ENCODE measurements around the gene MR1.

MR1 gene

DNA sequence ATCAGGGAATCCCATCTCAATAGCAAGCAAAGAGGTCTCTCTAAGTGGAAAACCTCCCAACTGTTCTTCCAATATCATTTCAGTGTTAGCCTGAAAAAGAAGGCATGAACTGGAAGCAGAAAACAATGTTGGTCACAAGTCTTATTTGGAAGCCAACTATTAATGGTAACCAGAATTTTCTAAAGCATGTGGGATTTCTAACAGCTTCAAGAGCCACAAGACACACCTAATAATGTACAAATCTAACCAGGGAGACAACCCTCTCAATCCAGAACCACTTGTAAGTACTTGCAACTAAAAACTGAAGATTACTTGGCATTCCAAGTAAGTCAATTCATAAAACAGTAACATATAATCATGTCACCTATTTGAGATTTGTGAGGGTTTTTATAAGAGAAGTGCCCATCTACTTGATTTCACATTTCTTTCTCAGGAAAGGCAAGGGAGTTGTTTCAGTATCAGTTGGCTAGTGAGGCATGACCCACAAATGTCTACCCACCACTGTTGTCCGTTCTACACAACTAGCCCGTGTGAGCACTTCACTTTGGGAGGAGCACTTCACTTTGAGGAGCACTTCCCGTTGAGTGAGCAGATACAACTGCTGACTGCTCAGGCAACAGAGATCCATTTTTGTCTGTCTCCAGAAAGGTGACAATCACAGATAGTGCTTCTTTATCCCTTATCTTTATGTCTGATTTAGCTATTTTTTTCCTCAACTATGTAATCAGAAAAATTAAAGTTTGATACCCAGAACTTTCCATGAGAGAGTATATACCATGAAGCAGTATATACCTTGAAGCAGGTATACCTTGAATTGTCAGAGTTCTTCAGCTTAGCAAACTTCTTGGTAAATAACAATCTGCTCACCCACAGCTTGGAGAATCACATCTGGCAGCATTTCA is 22.2 kb upstream of the MR1 start:
- no peaks in the 10 kb centered on the region for H3K27me3 ChIP-seq (ENCODE audit: insufficient read depth, insufficient read length)
- peaks cover 10% of the 10 kb centered on the region for H3K36me3 ChIP-seq (ENCODE audit: insufficient read depth, insufficient read length, low read length)
- no peaks in the 10 kb centered on the region for H3K9me3 ChIP-seq (ENCODE audit: insufficient read depth, low read length)
- no peak for TF ChIP-seq YY1 (IDR thresholded peaks at IDR 0.05; ENCODE audit: insufficient read depth, insufficient read length)
- TF ChIP-seq SUZ12 (IDR thresholded peaks at IDR 0.05; ENCODE audit: extremely low read depth, insufficient read depth, insufficient read length), result no peak
- no peak for DNase-seq (ENCODE audit: low read depth, low spot score)
- H3K9ac ChIP-seq (ENCODE audit: insufficient read length, low read depth), result no peak overlapping the region
- H3K4me1 ChIP-seq (ENCODE audit: insufficient read depth, insufficient read length), result no peaks in the 10 kb centered on the region
- H3K4me3 ChIP-seq (ENCODE audit: insufficient read length, low read depth), result no peak overlapping the region

DNA sequence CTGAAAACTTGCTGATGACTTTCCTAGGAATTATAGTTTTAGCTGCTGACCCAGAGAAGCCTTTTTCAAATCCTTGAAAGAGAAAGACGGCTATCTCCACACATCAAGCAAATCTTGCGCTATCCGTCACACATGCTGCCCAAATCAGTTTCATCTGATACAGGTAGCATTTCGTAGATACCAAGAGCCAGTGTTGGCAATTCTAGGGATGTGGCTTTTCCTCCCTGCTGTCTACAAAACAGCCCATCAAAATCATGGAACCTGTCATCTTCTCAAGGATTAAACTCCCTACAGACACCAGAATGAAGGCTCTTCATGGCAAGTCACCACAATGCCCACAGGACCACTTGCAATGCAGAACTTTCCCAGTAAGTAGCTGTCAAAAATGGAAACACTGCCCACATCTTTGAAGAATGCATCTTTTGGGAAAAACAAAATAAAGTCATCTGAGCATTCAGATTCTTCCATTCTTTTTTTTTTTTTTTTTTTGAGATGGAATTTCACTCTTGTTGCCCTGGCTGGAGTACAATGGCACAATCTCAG is 21.5 kb upstream of the MR1 start:
- no peaks in the 10 kb centered on the region for H3K4me1 ChIP-seq (ENCODE audit: insufficient read depth, insufficient read length)
- no peaks in the 10 kb centered on the region for H3K9me3 ChIP-seq (ENCODE audit: insufficient read depth, low read length)
- H3K9ac ChIP-seq (ENCODE audit: insufficient read length, low read depth), result no peak overlapping the region
- H3K36me3 ChIP-seq (ENCODE audit: insufficient read depth, insufficient read length, low read length), result peaks cover 11% of the 10 kb centered on the region
- H3K4me3 ChIP-seq (ENCODE audit: insufficient read length, low read depth), result no peak overlapping the region
- H3K27me3 ChIP-seq (ENCODE audit: insufficient read depth, insufficient read length), result no peaks in the 10 kb centered on the region
- DNase-seq (ENCODE audit: low read depth, low spot score), result no peak
- TF ChIP-seq SUZ12 (IDR thresholded peaks at IDR 0.05; ENCODE audit: extremely low read depth, insufficient read depth, insufficient read length), result no peak
- TF ChIP-seq YY1 (IDR thresholded peaks at IDR 0.05; ENCODE audit: insufficient read depth, insufficient read length), result no peak
- TF ChIP-seq ZNF274 (IDR thresholded peaks at IDR 0.05; ENCODE audit: low read depth, low read length), result no peak

DNA sequence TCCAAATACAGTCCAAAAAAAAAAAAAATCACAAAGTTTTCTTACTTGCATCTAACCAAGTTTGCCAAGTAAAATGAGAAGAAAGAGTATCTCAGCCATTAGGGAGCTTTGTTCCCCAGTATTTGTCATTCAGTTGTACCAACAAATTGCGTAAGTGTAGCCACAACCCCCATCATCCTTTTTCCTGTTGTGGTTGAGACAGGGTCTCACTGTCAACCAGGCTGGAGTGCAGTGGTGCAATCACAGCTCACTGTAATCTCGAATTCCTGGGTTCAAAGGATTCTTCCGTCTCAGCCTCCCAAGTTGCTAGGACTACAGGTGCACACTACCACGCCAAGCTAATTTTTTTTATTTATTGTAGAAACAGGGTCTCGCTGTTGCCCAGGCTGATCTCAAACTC is 20.6 kb upstream of the MR1 start:
- TF ChIP-seq YY1 (IDR thresholded peaks at IDR 0.05; ENCODE audit: insufficient read depth, insufficient read length), result no peak
- no peak for TF ChIP-seq ZNF274 (IDR thresholded peaks at IDR 0.05; ENCODE audit: low read depth, low read length)
- TF ChIP-seq SUZ12 (IDR thresholded peaks at IDR 0.05; ENCODE audit: extremely low read depth, insufficient read depth, insufficient read length), result no peak
- no peaks in the 10 kb centered on the region for H3K27me3 ChIP-seq (ENCODE audit: insufficient read depth, insufficient read length)
- H3K4me3 ChIP-seq (ENCODE audit: insufficient read length, low read depth), result no peak overlapping the region
- H3K4me1 ChIP-seq (ENCODE audit: insufficient read depth, insufficient read length), result no peaks in the 10 kb centered on the region
- peaks cover 19% of the 10 kb centered on the region for H3K36me3 ChIP-seq (ENCODE audit: insufficient read depth, insufficient read length, low read length)
- no peak for DNase-seq (ENCODE audit: low read depth, low spot score)
- no peak overlapping the region for H3K9ac ChIP-seq (ENCODE audit: insufficient read length, low read depth)
- H3K9me3 ChIP-seq (ENCODE audit: insufficient read depth, low read length), result no peaks in the 10 kb centered on the region

DNA sequence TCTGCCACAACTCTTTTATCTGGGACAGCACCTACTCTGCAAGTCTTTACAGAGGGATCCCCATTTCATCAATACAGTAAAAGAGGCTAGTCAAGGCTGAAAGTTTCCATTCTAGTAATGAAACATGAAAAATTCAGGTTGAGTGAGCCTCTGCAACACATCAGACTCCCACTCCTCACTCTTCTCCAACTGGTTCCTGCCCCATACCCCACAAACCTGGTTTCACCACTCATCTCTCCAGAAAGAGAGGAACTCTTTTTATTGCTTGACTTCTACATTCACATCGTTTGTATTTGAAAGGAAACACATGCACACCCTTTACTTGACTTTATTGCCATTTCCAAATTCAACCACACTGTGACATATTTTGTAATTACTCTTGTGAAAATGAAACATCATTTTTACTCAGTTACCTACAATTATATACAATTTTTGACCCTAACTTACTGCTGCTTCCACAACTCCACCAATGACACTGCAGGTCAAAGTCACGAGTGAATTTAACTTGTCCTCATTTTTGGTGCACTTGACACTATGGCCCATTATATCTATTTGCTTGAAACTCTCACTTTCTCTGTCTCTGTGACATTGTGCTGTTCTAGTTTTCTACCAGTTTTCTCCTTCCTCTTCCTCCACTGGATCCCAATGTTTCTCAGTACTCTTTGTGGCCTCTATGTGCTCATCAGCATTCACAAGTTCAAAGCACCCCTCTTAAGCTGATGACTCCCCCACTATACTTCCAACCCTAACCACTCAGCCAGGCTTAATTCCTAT is 19.1 kb upstream of the MR1 start:
- TF ChIP-seq ZNF274 (IDR thresholded peaks at IDR 0.05; ENCODE audit: low read depth, low read length) (no peak), YY1 (IDR thresholded peaks at IDR 0.05; ENCODE audit: insufficient read depth, insufficient read length) (no peak), SUZ12 (IDR thresholded peaks at IDR 0.05; ENCODE audit: extremely low read depth, insufficient read depth, insufficient read length) (no peak)
- Histone ChIP-seq H3K9ac (ENCODE audit: insufficient read length, low read depth) (no peak overlapping the region), H3K4me3 (ENCODE audit: insufficient read length, low read depth) (no peak overlapping the region), H3K36me3 (ENCODE audit: insufficient read depth, insufficient read length, low read length) (peaks cover 30% of the 10 kb centered on the region), H3K9me3 (ENCODE audit: insufficient read depth, low read length) (no peaks in the 10 kb centered on the region), H3K4me1 (ENCODE audit: insufficient read depth, insufficient read length) (no peaks in the 10 kb centered on the region), H3K27me3 (ENCODE audit: insufficient read depth, insufficient read length) (no peaks in the 10 kb centered on the region)
- no peak for DNase-seq (ENCODE audit: low read depth, low spot score)

DNA sequence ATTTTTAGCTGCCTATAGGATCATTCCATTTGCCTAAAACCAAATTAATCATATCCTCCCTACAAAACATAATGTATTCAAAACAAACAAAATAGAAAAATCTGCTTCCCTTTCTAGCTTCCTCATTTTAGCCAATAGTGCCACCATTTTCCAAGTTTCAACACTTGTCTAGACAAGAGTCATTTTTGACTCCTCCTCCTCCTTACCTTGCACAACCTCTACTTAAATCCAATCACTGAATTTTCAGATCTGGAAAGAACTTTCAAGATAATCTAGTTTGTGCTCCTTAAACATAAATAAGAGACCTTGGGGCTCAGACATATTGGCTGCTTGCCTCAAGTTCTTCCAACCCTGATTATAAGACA is 18.6 kb upstream of the MR1 start:
- peaks cover 31% of the 10 kb centered on the region for H3K36me3 ChIP-seq (ENCODE audit: insufficient read depth, insufficient read length, low read length)
- no peak overlapping the region for H3K4me3 ChIP-seq (ENCODE audit: insufficient read length, low read depth)
- no peaks in the 10 kb centered on the region for H3K9me3 ChIP-seq (ENCODE audit: insufficient read depth, low read length)
- no peaks in the 10 kb centered on the region for H3K4me1 ChIP-seq (ENCODE audit: insufficient read depth, insufficient read length)
- TF ChIP-seq ZNF274 (IDR thresholded peaks at IDR 0.05; ENCODE audit: low read depth, low read length), result no peak
- TF ChIP-seq YY1 (IDR thresholded peaks at IDR 0.05; ENCODE audit: insufficient read depth, insufficient read length), result no peak
- TF ChIP-seq SUZ12 (IDR thresholded peaks at IDR 0.05; ENCODE audit: extremely low read depth, insufficient read depth, insufficient read length), result no peak
- no peak overlapping the region for H3K9ac ChIP-seq (ENCODE audit: insufficient read length, low read depth)
- no peak for DNase-seq (ENCODE audit: low read depth, low spot score)
- H3K27me3 ChIP-seq (ENCODE audit: insufficient read depth, insufficient read length), result no peaks in the 10 kb centered on the region

DNA sequence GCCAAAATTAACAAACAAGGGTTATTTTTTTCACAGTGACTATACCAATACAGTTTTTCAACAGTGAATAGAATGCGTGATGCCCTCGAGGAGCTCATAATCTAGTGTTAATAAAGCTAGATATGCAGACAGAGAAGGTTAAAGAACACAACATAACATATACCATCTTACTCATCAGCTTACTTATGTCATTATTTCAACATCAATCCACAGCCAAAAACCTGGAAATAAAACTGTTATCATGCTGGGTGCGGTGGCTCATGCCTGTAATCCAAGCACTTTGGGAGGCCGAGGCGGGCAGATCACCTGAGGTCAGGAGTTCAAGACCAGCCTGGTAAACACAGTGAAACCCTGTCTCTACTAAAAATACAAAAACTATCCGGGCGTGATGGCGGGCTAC is 17.2 kb upstream of the MR1 start:
- no peak for TF ChIP-seq YY1 (IDR thresholded peaks at IDR 0.05; ENCODE audit: insufficient read depth, insufficient read length)
- TF ChIP-seq ZNF274 (IDR thresholded peaks at IDR 0.05; ENCODE audit: low read depth, low read length), result no peak
- TF ChIP-seq SUZ12 (IDR thresholded peaks at IDR 0.05; ENCODE audit: extremely low read depth, insufficient read depth, insufficient read length), result no peak
- Histone ChIP-seq H3K4me1 (ENCODE audit: insufficient read depth, insufficient read length) (no peaks in the 10 kb centered on the region), H3K9ac (ENCODE audit: insufficient read length, low read depth) (no peak overlapping the region), H3K36me3 (ENCODE audit: insufficient read depth, insufficient read length, low read length) (peaks cover 31% of the 10 kb centered on the region), H3K9me3 (ENCODE audit: insufficient read depth, low read length) (no peaks in the 10 kb centered on the region), H3K27me3 (ENCODE audit: insufficient read depth, insufficient read length) (no peaks in the 10 kb centered on the region), H3K4me3 (ENCODE audit: insufficient read length, low read depth) (no peak overlapping the region)
- DNase-seq (ENCODE audit: low read depth, low spot score), result no peak

All from NT2/D1 (cell line).